Pancreas (tissue), 10 donors: Measurements from ENCODE around the gene NUDT14. TPM values are rescaled to one million over a fixed set of nuclear protein-coding genes. Genes with fewer than 3 reads are reported as not detected.
A peak's percentile ranks its signal among the peaks of the same experiment; 100 is the strongest.

ENCODE experiments used
- ATAC-seq, 4 donors: fragments of 200-7000 bp; cut with Tn5 transposase; one replicate each; pipeline versions ENCODE4 v1.8.0 to v1.9.1; 2020; ENCODE audit warnings: mild to moderate bottlenecking in 4 of 4, moderate library complexity in 4 of 4
- DNase-seq, 6 donors: peaks; one replicate each; pipeline ENCODE4 v3.0.0-alpha.2; 2020
- FAIRE-seq: peaks from 2 replicates; lab custom pipeline; 2012; peaks lifted over from hg19 to GRCh38; lab: Jason Lieb, UNC
- H3K27ac ChIP-seq, 4 donors: fragments of 200-600 bp; sonication (generic); 1 replicate in 3 of 4; 2 replicates in 1 of 4; pipeline versions ENCODE4 v1.5.0 to v1.8.0; 2020
- H3K27me3 ChIP-seq, 4 donors: fragments of 200-600 bp; one replicate each; pipeline ENCODE4 v1.8.0; 2021
- H3K36me3 ChIP-seq, 3 donors: fragments of 200-600 bp; sonication (generic) in 1 of 3; one replicate each; pipeline versions ENCODE4 v1.5.0 to v1.8.0; 2020 to 2021
- H3K4me1 ChIP-seq, 3 donors: fragments of 200-600 bp; one replicate each; pipeline ENCODE4 v1.8.0; 2021
- H3K4me3 ChIP-seq, 4 donors: fragments of 200-600 bp; sonication (generic) in 2 of 4; one replicate each; pipeline versions ENCODE4 v1.5.0 to v1.8.0; 2020 to 2021
- H3K9me3 ChIP-seq, 4 donors: fragments of 200-600 bp; one replicate each; pipeline ENCODE4 v1.8.0; 2021
- CTCF ChIP-seq, 4 donors: fragments of 200-600 bp; sonication (generic) in 3 of 4; IDR thresholded peaks; one replicate each; pipeline versions ENCODE4 v1.5.0 to v1.8.0; 2021; ENCODE audit warnings: antibody characterized with exemption in 4 of 4
- WGBS, 2 donors: extraction: QIAGEN DNeasy Blood & Tissue Kit; methylation state at CpG; one replicate each; pipeline ENCODE4 v1.1.7; 2013; 5-methylcytosine and 5-hydroxymethylcytosine counted together
- intact Hi-C, 3 donors: fragments of 100-400 bp; cut with DNase I; formaldehyde crosslinking; loops; one replicate each; pipeline versions ENCODE4 v1.11.1 to v1.14.2; 2022
- polyA plus RNA-seq, 2 donors: library from polyadenylated mRNA; stranded (reverse); fragments of 200-250 nt; gene quantifications; one replicate each; pipeline ENCODE4 v1.2.3, GENCODE V29; 2013
- total RNA-seq, 6 donors: library from RNA; stranded (reverse); fragmentation: NEBNext Ultra II Directional in 4 of 6; extraction: Animal tissue kit (Norgen Biotek cat#: 25700) in 4 of 6; gene quantifications; one replicate each; pipeline versions ENCODE4 v1.2.1 to v1.2.4, GENCODE V29; 2021 to 2023
- donor health status: healthy with polysubstance abuse.
- donor health status: DM: no; HTN: no; CAD: no; lungs with moderate emphysema.
- donor health status: DM: no; HTN: no; CAD: no.
- donor health status: control.
- donor health status: control.
- donor health status: Bipolar disorder and iron deficiency.
- donor health status: DM: yes; HTN: yes; CAD: no.
- donor health status: DM: no; HTN: no; CAD: no.
- donor health status: DM: no; HTN: no; CAD: no.
- donor health status: DM: yes; HTN: yes; CAD: no.

NUDT14 gene
- total and polyA plus RNA-seq, 8 donors, result 24.7 to 64.9 (median 32.6) TPM

GRCh38 chr14:105140581-105140980 is 40.5 kb downstream of the NUDT14 start:
- H3K9me3 ChIP-seq, result no peaks in the 10 kb centered on the region
- FAIRE-seq, result no peak
- peak in 1 of 6 donors; percentile 30 for DNase-seq
- no peaks in the 10 kb centered on the region for H3K36me3 ChIP-seq
- WGBS, 2 donors, result 94 to 99% methylated on average over 7 of the region's 7 CpGs
- H3K27me3 ChIP-seq, result no peaks in the 10 kb centered on the region
- no peak for TF ChIP-seq CTCF (IDR thresholded peaks at IDR 0.05)
- ATAC-seq, result no peak
- no peaks in the 10 kb centered on the region for H3K4me1 ChIP-seq
- no peak overlapping the region for H3K4me3 ChIP-seq
- no peak overlapping the region for H3K27ac ChIP-seq
- intact Hi-C loops, result no loop called here

- WGBS, 2 donors, result 98% methylated on average over 5 of the region's 5 CpGs
- Histone ChIP-seq H3K27ac (no peak overlapping the region), H3K36me3 (no peaks in the 10 kb centered on the region), H3K27me3 (no peaks in the 10 kb centered on the region), H3K9me3 (no peaks in the 10 kb centered on the region), H3K4me1 (no peaks in the 10 kb centered on the region), H3K4me3 (no peak overlapping the region)
- TF ChIP-seq CTCF (IDR thresholded peaks at IDR 0.05), result no peak
- DNase-seq (no peak), ATAC-seq (no peak), FAIRE-seq (no peak)
- intact Hi-C loops, result no loop called here
Observed at GRCh38 chr14:105139831-105140239, 41.3 kb downstream of the NUDT14 start.

GRCh38 chr14:105139212-105139825 is 41.8 kb downstream of the NUDT14 start:
- no peaks in the 10 kb centered on the region for H3K9me3 ChIP-seq
- intact Hi-C loops, result no loop called here
- TF ChIP-seq CTCF (IDR thresholded peaks at IDR 0.05), result no peak
- FAIRE-seq, result no peak
- no peak overlapping the region for H3K27ac ChIP-seq
- ATAC-seq, result peak in 1 of 4 donors; percentile 6
- no peaks in the 10 kb centered on the region for H3K27me3 ChIP-seq
- DNase-seq, result peak in 1 of 6 donors; percentile 48
- H3K36me3 ChIP-seq, result no peaks in the 10 kb centered on the region
- WGBS, 2 donors, result 76 to 85% methylated on average over 10 of the region's 10 CpGs
- H3K4me1 ChIP-seq, result no peaks in the 10 kb centered on the region
- no peak overlapping the region for H3K4me3 ChIP-seq

GRCh38 chr14:105138551-105139111 is 42.5 kb downstream of the NUDT14 start:
- no peak for TF ChIP-seq CTCF (IDR thresholded peaks at IDR 0.05)
- Histone ChIP-seq H3K4me1 (no peaks in the 10 kb centered on the region), H3K27me3 (no peaks in the 10 kb centered on the region), H3K9me3 (no peaks in the 10 kb centered on the region), H3K36me3 (no peaks in the 10 kb centered on the region), H3K4me3 (no peak overlapping the region), H3K27ac (no peak overlapping the region)
- WGBS, 2 donors, result 88 to 93% methylated on average over 15 of the region's 15 CpGs
- ATAC-seq (peak in 1 of 4 donors; percentile 6), DNase-seq (peak in 1 of 6 donors; percentile 64), FAIRE-seq (no peak)
- intact Hi-C loops, result no loop called here

GRCh38 chr14:105138021-105138541 is 43.0 kb downstream of the NUDT14 start:
- TF ChIP-seq CTCF (IDR thresholded peaks at IDR 0.05), result no peak
- DNase-seq, result peak in 3 of 6 donors; percentile 10 to 70 (median 53)
- intact Hi-C loops, result no loop called here
- no peaks in the 10 kb centered on the region for H3K27me3 ChIP-seq
- H3K9me3 ChIP-seq, result no peaks in the 10 kb centered on the region
- 84 to 89% methylated on average over 19 of the region's 19 CpGs for WGBS, 2 donors
- no peak for ATAC-seq
- FAIRE-seq, result no peak
- H3K4me1 ChIP-seq, result no peaks in the 10 kb centered on the region
- H3K36me3 ChIP-seq, result no peaks in the 10 kb centered on the region
- no peak overlapping the region for H3K27ac ChIP-seq
- no peak overlapping the region for H3K4me3 ChIP-seq
